ENCODE data around the gene EIF4A2. TPM values are rescaled to one million over a fixed set of nuclear protein-coding genes. Genes with fewer than 3 reads are reported as not detected.
"Not testable (repeated sequence)": the region's sequence is repeated elsewhere in the genome, so short reads cannot be mapped to it uniquely, and the experiment has no call there.

The EIF4A2 gene
- total RNA-seq, 1 experiment from 2014 or later, result 511 TPM

DNA sequence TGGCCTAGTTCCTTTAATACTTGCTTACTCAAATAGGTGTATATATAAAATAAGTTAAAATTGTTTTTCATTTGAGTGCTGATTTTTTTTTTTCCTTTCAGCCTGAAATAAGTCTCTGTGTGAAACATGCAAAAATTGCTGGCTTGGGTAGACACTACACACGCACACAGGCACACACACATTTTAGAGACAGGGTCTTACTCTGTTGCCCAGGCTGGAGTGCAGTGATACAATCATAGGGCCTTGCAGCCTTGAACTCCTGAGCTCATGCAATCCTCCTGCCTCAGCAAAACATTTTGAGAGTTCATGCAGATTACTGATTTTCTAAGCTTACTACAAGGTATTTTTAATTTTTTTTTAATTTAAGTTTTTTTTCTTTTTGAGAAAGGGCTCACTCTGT, 35.6 kb downstream of the EIF4A2 start:
- no peak for DNase-seq (ENCODE audit: low read depth)

DNA sequence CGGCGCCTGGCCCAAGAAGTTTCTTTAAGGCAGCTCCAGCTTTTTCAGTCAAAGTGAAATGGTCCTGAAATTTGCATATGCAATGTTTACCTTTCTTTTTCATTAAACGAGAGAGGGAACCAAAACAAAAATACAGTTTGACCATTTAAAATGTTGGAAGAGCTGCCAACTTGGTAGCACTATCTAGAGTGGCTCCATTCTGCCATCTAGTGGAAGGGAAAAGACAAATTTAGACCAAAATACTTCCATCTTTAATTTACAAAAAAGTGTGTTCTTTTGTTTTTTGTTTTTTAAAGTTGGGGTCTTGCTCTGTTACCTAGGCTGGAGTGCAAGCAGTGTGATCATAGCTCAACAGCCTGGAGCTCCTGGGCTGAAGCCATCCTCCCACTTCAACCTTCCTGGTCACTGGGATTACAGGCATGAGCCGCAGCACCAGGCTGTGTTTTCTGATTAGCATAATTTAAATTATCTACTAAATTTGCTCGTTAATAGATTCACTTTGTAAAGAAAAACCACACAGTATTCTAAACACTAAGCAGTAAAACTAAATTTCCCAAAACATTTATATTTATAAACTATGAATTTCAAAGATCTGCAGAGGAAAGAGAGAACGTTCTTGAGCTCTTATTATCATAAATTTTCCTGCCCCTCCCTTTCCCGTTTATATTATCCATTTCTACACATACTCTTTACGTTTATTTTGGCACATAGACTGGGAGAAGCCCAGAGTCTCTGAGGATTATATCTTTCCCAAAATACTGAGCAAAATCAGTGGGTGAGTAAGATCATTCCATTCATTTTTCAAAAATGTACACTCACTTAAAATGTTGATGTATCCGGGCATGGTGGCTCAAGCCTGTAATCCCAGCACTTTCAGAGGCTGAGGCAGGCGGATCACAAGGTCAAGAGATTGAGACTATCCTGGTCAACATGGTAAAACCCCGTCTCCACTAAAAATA, 38.3 kb downstream of the EIF4A2 start:
- peak; percentile 60 for DNase-seq (ENCODE audit: low read depth)

DNA sequence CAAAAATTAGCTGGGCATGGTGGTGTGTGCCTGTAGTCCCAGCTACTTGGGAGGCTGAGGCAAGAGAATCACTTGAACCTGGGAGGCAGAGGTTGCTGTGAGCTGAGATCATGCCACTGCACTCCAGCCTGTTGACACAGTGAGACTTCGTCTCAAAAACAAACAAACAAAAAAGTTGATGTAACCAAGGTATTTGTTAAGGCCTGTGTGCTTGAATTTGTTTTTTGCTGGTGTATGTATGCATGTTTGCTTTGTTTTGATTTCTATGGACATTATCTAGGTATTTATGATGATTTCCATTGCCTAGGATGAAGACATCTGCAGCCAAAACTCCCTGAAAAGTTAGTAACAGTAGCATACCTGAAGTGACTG, 39.0 kb downstream of the EIF4A2 start:
- not testable (repeated sequence) for DNase-seq (ENCODE audit: low read depth)

DNA sequence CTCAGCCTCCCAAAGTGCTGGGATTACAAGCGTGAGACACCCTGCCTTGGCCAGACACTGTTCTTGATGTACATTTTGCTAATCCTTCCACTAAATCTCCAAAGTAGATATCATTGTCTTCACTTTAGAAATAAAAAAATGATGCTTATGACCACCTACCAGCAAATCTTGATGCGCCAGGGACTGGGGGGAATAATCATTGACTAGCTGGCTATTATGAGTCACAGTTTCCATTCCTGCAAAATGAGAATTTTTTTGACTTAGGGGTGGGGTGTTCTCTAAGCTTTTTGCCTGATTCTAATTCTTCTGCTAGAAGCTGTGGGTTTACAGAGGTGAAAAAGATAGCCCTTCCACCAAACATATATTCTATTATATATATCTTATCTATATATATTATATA, 40.0 kb downstream of the EIF4A2 start:
- no peak for DNase-seq (ENCODE audit: low read depth)

DNA sequence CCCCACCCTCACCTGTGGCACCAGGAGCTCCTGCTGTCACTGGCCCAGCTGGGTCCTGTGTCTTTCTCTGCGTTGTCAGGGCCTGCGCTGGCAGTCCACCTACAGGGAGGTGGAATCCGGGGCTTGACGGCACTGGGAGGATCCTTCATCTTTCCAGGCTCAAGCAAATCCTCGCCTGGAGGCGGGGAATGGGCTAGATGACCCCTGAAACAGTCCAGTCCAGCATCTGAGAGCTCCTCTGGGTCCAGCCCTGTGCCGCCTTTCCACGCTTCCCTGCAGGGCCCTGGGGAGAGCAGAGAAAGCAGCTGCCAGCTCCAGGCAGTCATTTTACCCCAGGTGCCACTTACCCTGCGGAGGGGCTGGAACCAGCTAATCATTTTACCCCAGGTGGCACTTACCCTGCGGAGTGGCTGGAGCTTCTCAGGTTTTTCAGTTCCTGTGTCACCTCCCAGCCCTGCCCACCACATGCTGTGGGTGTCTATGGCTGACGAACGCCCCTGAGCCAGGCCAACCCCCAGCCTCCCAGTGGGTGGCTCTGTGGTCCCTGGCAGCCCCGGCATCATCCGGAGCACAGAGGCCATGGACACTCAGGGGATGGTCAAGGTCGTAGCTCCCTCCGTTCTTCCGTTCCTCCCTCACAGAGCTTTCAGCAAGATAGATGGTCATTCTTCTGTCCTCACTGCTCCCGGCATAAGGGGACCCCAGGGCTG, 41.2 kb downstream of the EIF4A2 start:
- DNase-seq (ENCODE audit: low read depth), result no peak

DNA sequence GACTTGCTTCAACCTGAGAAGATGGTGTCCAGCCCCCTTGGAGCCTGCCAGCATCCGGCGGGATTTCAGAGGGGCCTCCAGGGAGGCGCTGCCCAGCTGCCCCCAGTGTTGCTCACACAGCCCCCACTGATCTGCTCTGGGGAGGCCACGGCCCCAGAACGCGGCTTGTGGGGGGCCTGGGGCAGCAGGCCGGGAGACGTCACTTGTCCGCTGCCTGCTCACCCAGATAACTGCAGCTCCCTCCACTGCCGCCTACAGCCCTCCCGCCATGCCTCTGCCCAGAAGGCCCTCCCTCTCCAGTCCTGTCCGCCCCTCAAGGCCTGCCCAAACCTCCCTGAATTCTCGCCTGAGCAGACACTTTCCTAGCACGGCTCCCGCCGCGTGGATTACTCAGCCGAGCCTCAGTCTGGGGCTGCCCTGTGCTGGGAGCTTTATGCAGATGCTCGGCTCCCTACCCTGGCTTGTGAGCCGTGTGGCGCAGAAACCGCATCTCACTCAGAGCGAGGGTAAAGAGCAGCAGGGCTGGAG, 42.0 kb downstream of the EIF4A2 start:
- no peak for DNase-seq (ENCODE audit: low read depth)

DNA sequence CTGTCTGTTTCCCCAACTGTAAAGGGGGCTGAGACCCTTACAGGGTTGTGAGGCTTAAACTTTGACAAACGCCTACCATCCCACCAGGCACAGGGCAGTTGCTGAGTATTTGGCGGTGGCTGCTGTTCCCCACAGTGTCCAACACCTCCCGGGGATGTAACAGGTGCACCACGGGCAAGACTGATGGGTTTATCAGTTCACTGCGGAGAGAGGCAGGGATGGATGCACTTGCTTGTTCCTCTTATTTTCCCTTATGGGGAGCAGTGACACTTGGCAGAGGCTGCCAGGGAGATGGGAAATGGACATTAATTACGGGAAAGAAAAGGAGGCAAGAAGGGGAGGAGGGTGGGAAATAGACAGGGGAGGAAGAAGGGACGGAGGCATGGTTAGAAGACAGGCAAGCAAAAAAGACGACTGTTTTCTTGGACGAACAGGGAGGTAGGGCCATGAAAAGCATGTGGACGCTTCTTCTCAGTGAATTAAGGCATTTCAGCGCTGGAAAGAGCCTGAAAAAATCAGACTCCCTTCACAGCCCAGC, 42.6 kb downstream of the EIF4A2 start:
- DNase-seq (ENCODE audit: low read depth), result no peak

DNA sequence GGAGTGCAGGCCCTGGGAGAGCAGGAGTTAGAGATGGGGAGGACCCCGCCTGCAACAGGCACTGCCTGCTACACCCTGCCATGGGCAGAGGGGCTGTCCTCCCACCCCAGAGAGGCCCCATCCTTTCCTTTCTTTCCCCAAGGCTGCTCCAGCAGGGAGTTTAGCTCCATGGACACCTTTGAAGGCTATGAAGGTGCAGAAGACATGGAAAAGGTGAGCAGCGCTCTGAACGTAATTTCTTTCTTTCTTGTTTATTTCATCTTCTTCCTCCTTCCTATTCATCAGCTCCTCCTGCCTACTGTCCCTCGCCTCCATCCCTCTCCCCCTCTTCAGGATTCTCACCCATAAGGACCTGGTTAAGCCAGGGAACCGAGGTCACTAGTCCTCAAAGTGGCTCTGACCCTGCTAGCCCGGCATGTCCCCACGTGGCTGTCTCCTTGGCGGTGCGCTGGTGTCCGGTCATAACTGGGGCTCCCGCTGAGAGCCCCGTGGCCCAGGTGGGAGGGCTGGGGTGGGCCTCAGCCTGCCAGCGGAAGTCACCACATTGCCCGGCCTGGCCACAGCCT, 43.1 kb downstream of the EIF4A2 start:
- DNase-seq (ENCODE audit: low read depth), result no peak

DNA sequence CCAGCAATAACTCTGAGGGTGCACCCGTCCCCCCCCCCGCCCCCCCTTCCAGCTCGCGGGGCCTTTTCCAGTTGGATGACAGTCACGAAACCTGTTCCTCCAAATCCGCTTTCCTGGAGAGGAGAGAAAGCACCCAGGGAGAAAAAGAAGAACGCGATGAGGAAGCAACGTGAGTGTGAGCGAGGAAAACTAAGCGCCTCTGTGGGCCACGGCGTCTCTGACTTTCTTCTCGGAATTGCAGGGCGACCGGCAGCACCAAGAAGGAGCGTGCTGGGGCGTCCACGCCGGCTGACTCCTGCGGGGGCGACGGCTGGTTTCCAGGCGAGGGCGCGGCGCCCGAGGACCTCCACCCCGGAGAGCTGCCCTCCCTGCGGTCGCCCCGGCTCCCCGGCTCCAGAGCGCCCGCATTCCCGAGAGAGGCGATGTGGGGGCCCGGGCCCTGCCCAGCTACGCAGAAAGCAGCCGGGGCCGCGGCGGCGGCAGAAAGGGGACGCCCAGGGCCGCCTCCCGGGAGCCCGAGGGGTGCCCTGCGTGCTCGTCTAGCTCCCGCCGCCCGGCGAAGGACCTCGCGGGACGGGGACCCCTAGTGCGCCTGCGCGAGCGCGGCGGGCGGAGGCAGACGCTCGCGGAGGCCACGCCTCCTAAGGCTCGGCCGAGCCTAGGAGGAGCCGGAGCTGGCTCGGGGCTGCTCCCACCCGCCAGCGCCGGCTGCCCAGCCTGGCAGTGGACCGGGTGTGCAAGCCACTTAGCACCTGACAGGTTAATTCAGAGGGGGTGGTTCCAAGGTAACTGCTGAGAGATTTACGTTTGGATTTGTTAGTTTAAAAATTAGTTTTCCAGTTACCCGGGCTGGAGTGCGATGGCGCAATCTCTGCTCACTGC, 43.8 kb downstream of the EIF4A2 start:
- peak; percentile 81 for DNase-seq (ENCODE audit: low read depth)

DNA sequence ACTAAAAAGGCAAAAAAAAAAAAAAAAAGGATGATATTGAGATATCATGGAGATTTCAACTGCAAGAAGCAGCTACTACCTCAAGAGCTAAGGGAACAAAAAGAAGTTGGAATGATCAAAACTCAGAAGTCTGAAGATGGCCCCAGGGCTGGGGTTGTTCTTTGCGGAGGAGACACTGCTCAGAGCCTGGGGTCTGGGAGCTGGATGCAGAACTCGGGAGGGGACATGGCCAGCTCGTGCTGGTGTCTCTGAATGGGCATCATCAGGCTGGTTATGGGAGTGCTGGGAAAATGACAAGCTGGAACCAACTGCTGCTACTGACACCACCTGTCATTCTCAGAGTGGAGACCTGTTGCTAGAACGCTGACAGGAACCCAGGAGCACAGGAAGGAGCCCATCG, 45.0 kb downstream of the EIF4A2 start:
- no peak for DNase-seq (ENCODE audit: low read depth)

DNA sequence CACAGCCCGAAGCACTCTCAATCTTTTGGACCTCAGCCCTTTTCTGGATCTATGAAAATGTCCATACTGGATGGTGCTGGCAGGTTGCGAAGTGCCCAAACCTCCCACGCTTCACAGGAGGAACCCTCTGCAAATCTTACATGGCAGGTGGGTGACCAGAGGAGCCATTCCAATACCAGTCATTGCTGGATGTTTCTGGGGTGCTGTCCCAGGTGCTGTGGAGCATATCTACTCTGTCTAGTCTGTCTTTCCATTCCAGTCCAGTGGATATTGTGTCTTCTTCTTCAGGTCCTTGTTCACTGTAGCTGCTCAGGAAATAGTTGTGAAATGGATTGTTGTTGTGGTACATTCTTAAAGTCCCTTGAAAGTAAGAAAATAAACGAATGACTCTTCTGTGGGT, 48.4 kb downstream of the EIF4A2 start:
- DNase-seq (ENCODE audit: low read depth), result no peak

DNA sequence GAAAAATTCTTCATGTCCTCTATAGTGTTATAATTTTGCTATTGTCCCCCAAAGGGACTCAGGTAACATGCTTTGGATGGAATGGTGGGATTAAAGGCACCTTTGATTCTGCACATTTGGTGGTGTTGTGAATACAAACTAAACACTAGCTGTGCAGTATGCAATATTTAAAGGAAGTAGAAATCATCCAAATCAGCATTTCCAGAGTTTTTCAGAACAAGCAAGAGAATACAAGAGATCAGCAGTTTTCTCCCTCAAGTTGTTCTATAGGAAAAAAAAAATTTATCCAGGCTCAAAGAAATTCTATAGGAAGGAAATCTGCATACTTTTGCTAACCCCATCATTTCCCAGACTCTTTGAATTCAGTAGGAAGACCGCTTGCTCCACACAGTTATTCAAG, 48.9 kb downstream of the EIF4A2 start:
- no peak for DNase-seq (ENCODE audit: low read depth)

Other genes starting within 250 kb of the EIF4A2 start
- 0.49 and 1.1 TPM in 2 replicates for gene CRYGS, start 239.2 kb upstream of the EIF4A2 start, total RNA-seq (2014; rRNA removed; shearing (Covaris generic))
- gene TBCCD1, start 216.2 kb upstream of the EIF4A2 start, total RNA-seq (2014; rRNA removed; shearing (Covaris generic)), result 18.1 and 22.6 TPM in 2 replicates
- gene DNAJB11, start 212.9 kb upstream of the EIF4A2 start, total RNA-seq (2014; rRNA removed; shearing (Covaris generic)), result 80.0 and 94.7 TPM in 2 replicates
- gene AHSG, start 170.5 kb upstream of the EIF4A2 start, total RNA-seq (2014; rRNA removed; shearing (Covaris generic)), result not detected in 2 replicates
- not detected in 2 replicates for gene FETUB, start 143.2 kb upstream of the EIF4A2 start, total RNA-seq (2014; rRNA removed; shearing (Covaris generic))
- gene HRG, start 117.6 kb upstream of the EIF4A2 start, total RNA-seq (2014; rRNA removed; shearing (Covaris generic)), result not detected in 2 replicates
- gene KNG1, start 66.2 kb upstream of the EIF4A2 start, total RNA-seq (2014; rRNA removed; shearing (Covaris generic)), result not detected in 2 replicates
- 142 and 161 TPM in 2 replicates for gene RFC4, start 22.9 kb downstream of the EIF4A2 start, total RNA-seq (2014; rRNA removed; shearing (Covaris generic))
- gene ADIPOQ, start 59.1 kb downstream of the EIF4A2 start, total RNA-seq (2014; rRNA removed; shearing (Covaris generic)), result not detected in 2 replicates
- gene ST6GAL1, start 146.9 kb downstream of the EIF4A2 start, total RNA-seq (2014; rRNA removed; shearing (Covaris generic)), result 2.0 and 4.2 TPM in 2 replicates